Ectodermal cell (in vitro differentiated cells): ENCODE data around the gene ELMOD1.

Experiments
- H3K27ac ChIP-seq: 2 replicates; pipeline ENCODE4 v1.7.0; 2013; ENCODE audit warnings: mild to moderate bottlenecking, low read depth, low read length; ENCODE audit not compliant: insufficient read depth, poor library complexity, severe bottlenecking
- H3K27me3 ChIP-seq: 2 replicates; pipeline ENCODE4 v1.7.0; 2013; ENCODE audit warnings: mild to moderate bottlenecking, low read length; ENCODE audit not compliant: insufficient read depth, control insufficient read depth, poor library complexity, severe bottlenecking
- H3K36me3 ChIP-seq: one replicate; pipeline ENCODE4 v1.7.0; 2013; ENCODE audit warnings: low read length; ENCODE audit not compliant: control insufficient read depth, insufficient read depth
- H3K4me1 ChIP-seq: one replicate; pipeline ENCODE4 v1.7.0; 2013; ENCODE audit warnings: low read length; ENCODE audit not compliant: control insufficient read depth, insufficient read depth
- H3K4me3 ChIP-seq: 2 replicates; pipeline ENCODE4 v1.7.0; 2013; ENCODE audit warnings: low read depth, low read length, control low read depth; ENCODE audit not compliant: insufficient read depth
- H3K9me3 ChIP-seq: 2 replicates; pipeline ENCODE4 v1.7.0; 2013; ENCODE audit warnings: mild to moderate bottlenecking, low read length, moderate library complexity; ENCODE audit not compliant: control insufficient read depth
- WGBS, 2 experiments: methylation state at CpG; one replicate each; pipeline ENCODE4 v1.1.7; 2013; ENCODE audit warnings: missing lambda C conversion rate in 2 of 2; 5-methylcytosine and 5-hydroxymethylcytosine counted together

ELMOD1 gene

DNA sequence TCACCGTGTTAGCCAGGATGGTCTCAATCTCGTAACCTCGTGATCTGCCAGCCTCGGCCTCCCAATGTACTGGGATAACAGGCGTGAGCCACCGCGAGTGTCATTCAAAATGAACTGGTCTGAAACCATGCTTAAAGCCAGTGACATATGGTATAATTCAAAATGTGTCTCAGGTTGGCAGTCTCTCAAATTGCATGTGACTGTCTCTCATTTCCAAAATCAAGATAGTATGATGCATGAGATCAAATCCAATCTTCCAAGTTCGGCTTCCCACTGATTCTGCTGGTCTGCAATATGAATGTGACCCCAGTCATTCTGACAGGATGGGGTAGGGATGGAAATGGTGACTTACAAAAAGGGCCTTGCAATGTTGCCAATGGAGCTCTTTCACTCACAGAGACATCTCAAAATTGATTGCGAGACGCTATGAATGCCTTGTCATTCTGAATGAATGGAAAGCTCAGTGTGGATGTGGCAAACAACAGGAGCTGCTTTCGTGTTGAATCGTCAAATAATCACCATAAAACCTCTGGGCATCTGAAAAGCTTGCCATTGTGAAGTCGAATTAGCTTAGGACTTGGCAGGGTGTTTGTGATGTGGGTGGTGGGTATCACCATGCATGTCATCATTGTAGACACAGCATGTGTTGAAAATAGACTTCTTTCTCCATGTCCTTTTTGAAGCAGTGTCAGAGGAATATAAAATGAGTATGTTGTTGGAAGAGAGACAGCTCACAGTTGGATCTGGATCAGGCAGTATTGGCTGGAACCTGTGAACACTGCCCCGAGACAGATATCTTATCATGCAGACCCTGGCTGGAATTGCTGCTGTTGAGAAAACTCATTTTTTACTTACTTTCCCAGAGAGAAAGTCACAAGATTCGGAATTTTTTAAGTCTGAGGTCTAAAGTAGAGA lies 108.7 kb downstream of the ELMOD1 start:
- Histone ChIP-seq H3K36me3 (no peaks in the 10 kb centered on the region), H3K4me3 (no peak overlapping the region), H3K4me1 (no peaks in the 10 kb centered on the region), H3K27me3 (no peaks in the 10 kb centered on the region), H3K9me3 (no peaks in the 10 kb centered on the region), H3K27ac (no peak overlapping the region)
- 85 to 87% methylated on average over 15 of the region's 15 CpGs for WGBS, 2 experiments

DNA sequence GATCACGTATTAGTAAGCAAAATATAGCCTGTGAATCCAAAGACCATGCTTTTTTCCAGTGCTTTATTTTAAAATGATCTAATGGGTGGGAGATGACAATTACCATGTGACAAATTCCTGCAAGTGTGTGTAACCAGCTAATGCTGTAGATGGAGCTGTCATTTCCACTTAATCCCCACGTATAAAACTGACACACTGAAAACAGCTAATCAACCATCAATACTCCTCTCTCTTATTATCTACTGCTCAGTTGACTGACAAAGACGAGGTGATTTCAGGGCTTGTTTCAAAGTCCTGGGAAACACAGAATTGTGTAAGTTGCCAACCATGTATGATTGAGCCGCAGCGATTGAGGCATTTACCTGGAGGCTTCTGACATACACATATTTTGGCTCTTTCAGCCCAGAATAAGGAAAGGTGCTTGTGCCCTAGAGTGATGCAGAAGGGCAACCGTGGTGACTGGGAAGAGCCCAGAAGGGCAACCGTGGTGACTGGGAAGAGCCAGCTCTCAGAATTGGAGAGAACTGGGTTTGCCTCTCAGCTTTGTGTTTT lies 111.2 kb downstream of the ELMOD1 start:
- H3K4me3 ChIP-seq, result no peak overlapping the region

GRCh38 chr11:107702723-107703122 lies 111.8 kb downstream of the ELMOD1 start:
- no peaks in the 10 kb centered on the region for H3K36me3 ChIP-seq
- WGBS, 2 experiments, result 90 to 96% methylated on average over 2 of the region's 2 CpGs
- no peak overlapping the region for H3K4me3 ChIP-seq
- no peaks in the 10 kb centered on the region for H3K9me3 ChIP-seq
- no peaks in the 10 kb centered on the region for H3K27me3 ChIP-seq
- no peaks in the 10 kb centered on the region for H3K4me1 ChIP-seq
- no peak overlapping the region for H3K27ac ChIP-seq

More for the DNA sequence above, 111.2 kb downstream of the ELMOD1 start:
- H3K4me1 ChIP-seq, result no peaks in the 10 kb centered on the region
- no peak overlapping the region for H3K27ac ChIP-seq
- H3K9me3 ChIP-seq, result no peaks in the 10 kb centered on the region
- no peaks in the 10 kb centered on the region for H3K36me3 ChIP-seq
- 87 to 89% methylated on average over 7 of the region's 7 CpGs for WGBS, 2 experiments
- H3K27me3 ChIP-seq, result no peaks in the 10 kb centered on the region

GRCh38 chr11:107704451-107704850 lies 113.5 kb downstream of the ELMOD1 start:
- H3K9me3 ChIP-seq, result no peaks in the 10 kb centered on the region
- no peak overlapping the region for H3K27ac ChIP-seq
- H3K4me3 ChIP-seq, result no peak overlapping the region
- WGBS, 2 experiments, result 91 to 93% methylated on average over 3 of the region's 3 CpGs
- no peaks in the 10 kb centered on the region for H3K36me3 ChIP-seq
- no peaks in the 10 kb centered on the region for H3K4me1 ChIP-seq
- H3K27me3 ChIP-seq, result no peaks in the 10 kb centered on the region

GRCh38 chr11:107705027-107705426 lies 114.1 kb downstream of the ELMOD1 start:
- Histone ChIP-seq H3K4me3 (no peak overlapping the region), H3K9me3 (no peaks in the 10 kb centered on the region), H3K36me3 (no peaks in the 10 kb centered on the region), H3K27ac (no peak overlapping the region), H3K4me1 (no peaks in the 10 kb centered on the region), H3K27me3 (no peaks in the 10 kb centered on the region)
- WGBS, 2 experiments, result 95 to 96% methylated on average over 2 of the region's 2 CpGs

- Histone ChIP-seq H3K27me3 (no peaks in the 10 kb centered on the region), H3K27ac (no peak overlapping the region), H3K9me3 (no peaks in the 10 kb centered on the region), H3K4me3 (no peak overlapping the region), H3K36me3 (no peaks in the 10 kb centered on the region), H3K4me1 (no peaks in the 10 kb centered on the region)
- 85 to 90% methylated on average over 1 of the region's 2 CpGs for WGBS, 2 experiments
Observed at GRCh38 chr11:107706531-107706930, 115.6 kb downstream of the ELMOD1 start.

- Histone ChIP-seq H3K4me3 (no peak overlapping the region), H3K27me3 (no peaks in the 10 kb centered on the region), H3K36me3 (no peaks in the 10 kb centered on the region), H3K4me1 (no peaks in the 10 kb centered on the region), H3K27ac (no peak overlapping the region), H3K9me3 (no peaks in the 10 kb centered on the region)
- WGBS, 2 experiments, result 80 to 83% methylated on average over 2 to 3 of the region's 3 CpGs
Observed at GRCh38 chr11:107707215-107707671, 116.3 kb downstream of the ELMOD1 start.

- Histone ChIP-seq H3K4me1 (no peaks in the 10 kb centered on the region), H3K27me3 (no peaks in the 10 kb centered on the region), H3K9me3 (no peaks in the 10 kb centered on the region), H3K4me3 (no peak overlapping the region), H3K27ac (no peak overlapping the region), H3K36me3 (no peaks in the 10 kb centered on the region)
- whole genome bisulfite sequencing, 2 experiments, result 37 to 39% methylated on average over 4 of the region's 4 CpGs
Observed at GRCh38 chr11:107707807-107708206, 116.9 kb downstream of the ELMOD1 start.

DNA sequence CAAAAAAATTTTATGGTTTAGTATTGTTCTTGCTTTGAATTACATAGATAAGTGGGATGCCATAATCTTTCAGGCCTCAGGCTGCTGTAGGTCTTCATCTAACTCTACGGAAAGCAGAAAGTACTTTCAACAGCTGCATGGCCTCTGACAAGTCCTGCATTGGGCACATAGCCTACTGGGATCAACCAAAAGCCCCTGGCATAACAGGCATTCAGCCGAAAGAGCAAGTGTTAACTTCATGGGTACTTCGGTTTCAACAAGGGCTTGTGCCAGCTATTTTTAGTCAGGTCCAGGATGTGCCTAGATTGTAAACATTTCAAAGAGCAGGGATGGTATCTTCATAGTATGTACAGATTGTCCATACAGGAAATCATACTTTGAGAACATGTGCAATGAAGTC lies 117.8 kb downstream of the ELMOD1 start:
- Histone ChIP-seq H3K4me3 (no peak overlapping the region), H3K9me3 (no peaks in the 10 kb centered on the region), H3K27ac (no peak overlapping the region), H3K36me3 (no peaks in the 10 kb centered on the region), H3K4me1 (no peaks in the 10 kb centered on the region), H3K27me3 (no peaks in the 10 kb centered on the region)
- 94 to 95% methylated on average over 3 of the region's 3 CpGs for WGBS, 2 experiments

DNA sequence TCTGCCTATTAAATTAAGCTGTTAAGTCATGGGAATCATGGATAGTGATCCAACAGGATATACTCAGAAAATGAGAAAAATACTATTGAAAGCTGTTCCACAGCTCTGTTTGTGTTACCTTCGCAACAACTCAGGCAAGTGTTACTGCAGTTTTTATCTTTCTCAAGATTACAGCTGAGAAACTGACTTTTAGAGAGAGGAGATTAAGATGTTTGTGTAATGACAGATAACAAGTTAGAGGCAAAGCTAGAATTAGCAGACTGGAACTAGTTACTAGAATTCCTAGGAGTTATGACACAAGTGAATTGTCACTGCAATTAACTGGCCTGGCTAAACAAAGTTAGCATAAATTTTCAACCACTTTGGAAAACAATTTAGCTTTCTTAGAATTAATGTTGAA lies 119.4 kb downstream of the ELMOD1 start:
- H3K9me3 ChIP-seq, result no peaks in the 10 kb centered on the region
- H3K27ac ChIP-seq, result no peak overlapping the region
- no peaks in the 10 kb centered on the region for H3K36me3 ChIP-seq
- H3K4me3 ChIP-seq, result no peak overlapping the region
- no peaks in the 10 kb centered on the region for H3K4me1 ChIP-seq
- no peaks in the 10 kb centered on the region for H3K27me3 ChIP-seq
- 95 to 100% methylated on average over 1 of the region's 1 CpG for WGBS, 2 experiments
